Transverse colon (tissue), 4 donors: ENCODE results near the gene KLC4. TPM values are rescaled to one million over a fixed set of nuclear protein-coding genes. Genes with fewer than 3 reads are reported as not detected.

Source experiments
- DNase-seq: peaks from one replicate; pipeline ENCODE4 v3.0.0-alpha.2; 2019
- H3K27ac ChIP-seq, 4 donors: fragments of 200-600 bp; sonication (generic); 2 replicates each; pipeline ENCODE4 v1.5.1; 2016 to 2018; ENCODE audit warnings: inconsistent platforms in 4 of 4
- H3K27me3 ChIP-seq: fragments of 200-600 bp; sonication (generic); 2 replicates; pipeline ENCODE4 v1.5.1; 2017; ENCODE audit warnings: inconsistent platforms
- H3K36me3 ChIP-seq, 4 donors: fragments of 200-600 bp; sonication (generic); 2 replicates each; pipeline ENCODE4 v1.5.1; 2017 to 2019; ENCODE audit warnings: inconsistent platforms in 4 of 4
- H3K4me1 ChIP-seq, 4 donors: fragments of 200-600 bp; sonication (generic); 2 replicates each; pipeline ENCODE4 v1.5.1; 2017 to 2020; ENCODE audit warnings: inconsistent platforms in 4 of 4
- H3K4me3 ChIP-seq, 4 donors: fragments of 200-600 bp; sonication (generic); 1 replicate in 1 of 4; 2 replicates in 3 of 4; pipeline versions ENCODE4 v1.5.1 to v1.6.1; 2017 to 2019; ENCODE audit warnings: inconsistent platforms in 4 of 4
- H3K9me3 ChIP-seq, 2 donors: fragments of 200-600 bp; sonication (generic); 2 replicates each; pipeline ENCODE4 v1.5.1; 2017 to 2019; ENCODE audit warnings: inconsistent platforms in 2 of 2
- EP300 ChIP-seq: sonication (generic); formaldehyde crosslinking; IDR thresholded peaks from one replicate; pipeline ENCODE4 v1.6.1; 2017; ENCODE audit warnings: antibody characterized with exemption, low read depth
- POLR2A ChIP-seq: fragments of 450-650 bp; IDR thresholded peaks from one replicate; pipeline ENCODE4 v1.6.1; 2016; ENCODE audit warnings: antibody characterized with exemption, mild to moderate bottlenecking, moderate library complexity
- POLR2AphosphoS5 ChIP-seq, 3 donors: sonication (generic); formaldehyde crosslinking; IDR thresholded peaks; one replicate each; pipeline ENCODE4 v1.6.1; 2016; ENCODE audit warnings: antibody characterized with exemption in 3 of 3
- WGBS, 2 donors: methylation state at CpG; one replicate each; pipeline ENCODE4 v1.1.5; 2018; ENCODE audit warnings: low coverage in 1 of 2; 5-methylcytosine and 5-hydroxymethylcytosine counted together
- in situ Hi-C, 4 donors: fragments of 200-750 bp; cut with MboI; loops; one replicate each; pipeline versions ENCODE4 v1.15.0 to v1.15.1; 2017; ENCODE audit warnings: low sequenced_read_pairs in 3 of 4, low pct_ligation_motif_present in 1 of 4, low pct_unique_long_range_greater_than_20kb in 1 of 4
- intact Hi-C: fragments of 100-400 bp; cut with DNase I; formaldehyde crosslinking; loops from one replicate; pipeline ENCODE4 v1.15.1; 2023; ENCODE audit warnings: low total_unique reads
- total RNA-seq, 4 donors: library from RNA; depleted of rRNA; stranded (reverse); fragments of >200 nt; gene quantifications; one replicate each; pipeline ENCODE4 v1.1.0, GENCODE V29; 2016
- TF ChIP-seq, protein P1 (sequence below), 5 experiments: fragments of 200-600 bp in 3 of 5; fragments of 450-650 bp in 2 of 5; sonication (generic) in 3 of 5; IDR thresholded peaks; 1 replicate in 2 of 5; 2 replicates in 3 of 5; pipeline ENCODE4 v1.5.1; 2016 to 2017; ENCODE audit warnings: antibody characterized with exemption in 5 of 5, inconsistent platforms in 3 of 5, mild to moderate bottlenecking in 2 of 5, moderate library complexity in 1 of 5

Gene KLC4
- total RNA-seq, 4 donors from 2014 or later, result 91.9 to 296 (median 159) TPM

GRCh38 chr6:43089467-43089866, 30.0 kb downstream of the KLC4 start:
- 37 to 42% methylated on average over 2 to 4 of the region's 4 CpGs for WGBS, 2 donors

GRCh38 chr6:43089874-43090558, 30.6 kb downstream of the KLC4 start:
- 41 to 53% methylated on average over 3 to 8 of the region's 8 CpGs for WGBS, 2 donors
- DNase-seq, result no peak
- intact Hi-C loops (no loop called here), in situ Hi-C loops (no loop called here)
- no peaks in the 10 kb centered on the region for H3K9me3 ChIP-seq
- TF ChIP-seq, protein P1, sequence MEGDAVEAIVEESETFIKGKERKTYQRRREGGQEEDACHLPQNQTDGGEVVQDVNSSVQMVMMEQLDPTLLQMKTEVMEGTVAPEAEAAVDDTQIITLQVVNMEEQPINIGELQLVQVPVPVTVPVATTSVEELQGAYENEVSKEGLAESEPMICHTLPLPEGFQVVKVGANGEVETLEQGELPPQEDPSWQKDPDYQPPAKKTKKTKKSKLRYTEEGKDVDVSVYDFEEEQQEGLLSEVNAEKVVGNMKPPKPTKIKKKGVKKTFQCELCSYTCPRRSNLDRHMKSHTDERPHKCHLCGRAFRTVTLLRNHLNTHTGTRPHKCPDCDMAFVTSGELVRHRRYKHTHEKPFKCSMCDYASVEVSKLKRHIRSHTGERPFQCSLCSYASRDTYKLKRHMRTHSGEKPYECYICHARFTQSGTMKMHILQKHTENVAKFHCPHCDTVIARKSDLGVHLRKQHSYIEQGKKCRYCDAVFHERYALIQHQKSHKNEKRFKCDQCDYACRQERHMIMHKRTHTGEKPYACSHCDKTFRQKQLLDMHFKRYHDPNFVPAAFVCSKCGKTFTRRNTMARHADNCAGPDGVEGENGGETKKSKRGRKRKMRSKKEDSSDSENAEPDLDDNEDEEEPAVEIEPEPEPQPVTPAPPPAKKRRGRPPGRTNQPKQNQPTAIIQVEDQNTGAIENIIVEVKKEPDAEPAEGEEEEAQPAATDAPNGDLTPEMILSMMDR (IDR thresholded peaks at IDR 0.05), result no peak
- TF ChIP-seq POLR2A (no peak), EP300 (no peak), POLR2AphosphoS5 (IDR thresholded peaks at IDR 0.05) (no peak)
- H3K27ac ChIP-seq, result peak overlapping the region in 2 of 4 donors; percentile 1 to 18
- H3K36me3 ChIP-seq, result no peaks in the 10 kb centered on the region
- peaks cover 0 to 6% (median 2%) of the 10 kb centered on the region in 4 donors for H3K4me1 ChIP-seq
- no peak overlapping the region for H3K4me3 ChIP-seq
- no peaks in the 10 kb centered on the region for H3K27me3 ChIP-seq

More at GRCh38 chr6:43089467-43089866, 30.0 kb downstream of the KLC4 start:
- Histone ChIP-seq H3K4me1 (peaks cover 0 to 6% (median 2%) of the 10 kb centered on the region in 4 donors), H3K27me3 (no peaks in the 10 kb centered on the region), H3K9me3 (no peaks in the 10 kb centered on the region), H3K27ac (peak overlapping the region in 2 of 4 donors; percentile 1 to 18), H3K4me3 (no peak overlapping the region), H3K36me3 (no peaks in the 10 kb centered on the region)
- TF ChIP-seq POLR2A, result no peak
- TF ChIP-seq, protein P1 (IDR thresholded peaks at IDR 0.05), result no peak
- TF ChIP-seq EP300, result no peak
- TF ChIP-seq POLR2AphosphoS5 (IDR thresholded peaks at IDR 0.05), result no peak
- no peak for DNase-seq
- intact Hi-C loops (no loop called here), in situ Hi-C loops (no loop called here)

GRCh38 chr6:43090559-43090956, 31.1 kb downstream of the KLC4 start:
- Histone ChIP-seq H3K9me3 (no peaks in the 10 kb centered on the region), H3K4me1 (peaks cover 0 to 6% (median 2%) of the 10 kb centered on the region in 4 donors), H3K4me3 (no peak overlapping the region), H3K36me3 (no peaks in the 10 kb centered on the region), H3K27me3 (no peaks in the 10 kb centered on the region), H3K27ac (no peak overlapping the region)
- intact Hi-C loops, result no loop called here
- WGBS, 2 donors, result 51% methylated on average over 2 of the region's 2 CpGs; no CpG with 5 or more reads in 1 of the 2 donors
- no peak for TF ChIP-seq POLR2AphosphoS5 (IDR thresholded peaks at IDR 0.05)
- TF ChIP-seq EP300, result no peak
- TF ChIP-seq, protein P1 (IDR thresholded peaks at IDR 0.05), result no peak
- DNase-seq, result no peak
- in situ Hi-C loops, result no loop called here

GRCh38 chr6:43091020-43091419, 31.6 kb downstream of the KLC4 start:
- Histone ChIP-seq H3K27ac (no peak overlapping the region), H3K4me1 (peaks cover 0 to 6% (median 3%) of the 10 kb centered on the region in 4 donors), H3K9me3 (no peaks in the 10 kb centered on the region), H3K27me3 (no peaks in the 10 kb centered on the region), H3K36me3 (no peaks in the 10 kb centered on the region), H3K4me3 (no peak overlapping the region)
- in situ Hi-C loops, result no loop called here
- TF ChIP-seq, protein P1 (IDR thresholded peaks at IDR 0.05), result no peak
- TF ChIP-seq POLR2A (no peak), EP300 (no peak), POLR2AphosphoS5 (IDR thresholded peaks at IDR 0.05) (no peak)
- intact Hi-C loops, result no loop called here
- DNase-seq, result no peak
- whole genome bisulfite sequencing, 2 donors, result 83 to 93% methylated on average over 3 to 5 of the region's 5 CpGs
